CD4-positive, alpha-beta T cell (primary cell): Measurements from ENCODE around the gene GDPD5. TPM values are rescaled to one million over a fixed set of nuclear protein-coding genes. Genes with fewer than 3 reads are reported as not detected.

Experiments used
- ATAC-seq: fragments of 200-7000 bp; cut with Tn5 transposase; one replicate; pipeline ENCODE4 v1.10.0; 2022; ENCODE audit warnings: mild to moderate bottlenecking; ENCODE audit not compliant: poor library complexity
- CTCF ChIA-PET: fragments of 350-600 bp; sonication (Branson Sonifier 250); formaldehyde crosslinking; loops from one replicate; lab custom pipeline; 2021; ENCODE audit warnings: antibody characterized with exemption, inconsistent platforms; lab: Charles Lee
- POLR2A ChIA-PET: fragments of 350-600 bp; sonication (Branson Sonifier 250); formaldehyde crosslinking; loops from one replicate; lab custom pipeline; 2021; ENCODE audit warnings: antibody characterized with exemption, inconsistent platforms; lab: Charles Lee
- DNase-seq, 14 experiments: peaks; one replicate each; pipeline ENCODE4 v3.0.0-alpha.2; 2013 to 2020; ENCODE audit warnings: mixed read lengths in 2 of 14
- H3K27ac ChIP-seq, 2 donors: one replicate each; pipeline versions ENCODE4 v1.5.1 to v1.7.0; 2013; ENCODE audit warnings: low read length in 2 of 2, low read depth in 1 of 2, mild to moderate bottlenecking in 1 of 2
- H3K27me3 ChIP-seq, 2 experiments: 1 replicate in 1 of 2; 2 replicates in 1 of 2; pipeline versions ENCODE4 v1.6.1 to v1.7.0; 2013; ENCODE audit warnings: low read length in 2 of 2, control low read depth in 1 of 2, mild to moderate bottlenecking in 1 of 2, moderate library complexity in 1 of 2; ENCODE audit not compliant: insufficient read depth in 2 of 2, control insufficient read depth in 1 of 2
- H3K36me3 ChIP-seq: one replicate; pipeline ENCODE4 v1.6.1; 2013; ENCODE audit warnings: low read length, control low read depth; ENCODE audit not compliant: insufficient read depth
- H3K4me1 ChIP-seq: one replicate; pipeline ENCODE4 v1.6.1; 2013; ENCODE audit warnings: low read length, control low read depth; ENCODE audit not compliant: insufficient read depth
- H3K4me3 ChIP-seq: one replicate; pipeline ENCODE4 v1.5.1; 2013; ENCODE audit warnings: mild to moderate bottlenecking, low read length, moderate library complexity
- H3K9me3 ChIP-seq, 2 experiments: 1 replicate in 1 of 2; 2 replicates in 1 of 2; pipeline versions ENCODE4 v1.6.1 to v1.7.0; 2013; ENCODE audit warnings: low read length in 2 of 2, mild to moderate bottlenecking in 2 of 2, control low read depth in 1 of 2, moderate library complexity in 1 of 2; ENCODE audit not compliant: control insufficient read depth in 1 of 2, insufficient read depth in 1 of 2
- H3K27ac Mint-ChIP-seq: one replicate; pipeline ENCODE4 v1.8.0; 2020; ENCODE audit warnings: mixed read lengths
- H3K27me3 Mint-ChIP-seq: one replicate; pipeline ENCODE4 v1.8.0; 2021; ENCODE audit warnings: mixed read lengths
- H3K36me3 Mint-ChIP-seq: one replicate; pipeline ENCODE4 v1.8.0; 2021; ENCODE audit warnings: low read depth, mixed read lengths
- H3K4me1 Mint-ChIP-seq: one replicate; pipeline ENCODE4 v1.8.0; 2021; ENCODE audit warnings: low read depth, mixed read lengths
- H3K4me3 Mint-ChIP-seq: one replicate; pipeline ENCODE4 v1.8.0; 2020; ENCODE audit warnings: mild to moderate bottlenecking, mixed read lengths
- H3K9me3 Mint-ChIP-seq: one replicate; pipeline ENCODE4 v1.8.0; 2020; ENCODE audit warnings: mixed read lengths
- intact Hi-C, 2 experiments: fragments of 100-400 bp; cut with DNase I in 1 of 2; cut with micrococcal nuclease in 1 of 2; formaldehyde crosslinking; loops; one replicate each; pipeline versions ENCODE4 v1.15.1 to v1.9.0; 2023 to 2025; cut with DNase I, micrococcal nuclease
- total RNA-seq, 174 experiments: library from RNA in 2 of 174; stranded (reverse) in 2 of 174; gene quantifications; one replicate each; pipeline ENCODE4 v1.2.3 and lab custom pipeline; 2021 to 2026
- TF ChIP-seq, protein P1 (sequence below): fragments of 200-600 bp; IDR thresholded peaks from one replicate; pipeline ENCODE4 v1.8.0; 2022; ENCODE audit warnings: antibody characterized with exemption, mild to moderate bottlenecking

The GDPD5 gene
- total RNA-seq, 2 experiments from 2014 or later: 91.6 to 101 TPM

DNA sequence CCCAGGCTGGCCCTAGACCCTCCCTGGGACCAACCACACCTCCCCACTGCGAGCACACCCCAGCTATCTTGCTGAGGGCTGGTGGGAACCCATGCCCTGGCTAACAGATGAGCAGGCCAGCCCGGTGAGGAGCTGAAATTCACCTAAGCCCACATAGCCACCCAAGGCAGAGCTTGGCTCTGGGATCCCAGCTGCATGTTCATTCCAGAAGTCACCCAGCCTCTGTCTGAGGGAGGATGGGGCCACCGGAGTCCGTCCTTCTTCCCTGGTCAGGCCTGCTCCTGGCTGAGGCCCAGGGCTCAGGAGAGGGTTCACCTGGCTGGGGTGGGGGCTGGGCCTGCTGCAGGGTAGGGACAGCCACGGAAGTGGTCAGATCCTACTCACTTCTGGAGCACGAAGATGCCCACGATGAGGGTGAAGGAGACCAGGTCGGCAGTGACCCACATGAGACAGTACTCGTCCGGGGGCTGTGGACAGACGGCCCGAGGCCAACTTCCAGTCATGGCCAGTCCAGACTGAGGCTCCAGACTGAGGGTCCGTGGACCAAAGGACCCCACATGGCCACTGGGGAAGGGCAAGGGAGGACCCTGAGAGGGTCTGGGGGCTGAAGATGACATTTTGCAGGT, 86.1 kb downstream of the GDPD5 start:
- peaks cover 3% of the 10 kb centered on the region for H3K27me3 Mint-ChIP-seq
- H3K9me3 Mint-ChIP-seq: no peaks in the 10 kb centered on the region
- H3K4me1 Mint-ChIP-seq: no peaks in the 10 kb centered on the region
- H3K36me3 Mint-ChIP-seq: peaks cover 5% of the 10 kb centered on the region
- Histone ChIP-seq H3K36me3 (peaks cover 5% of the 10 kb centered on the region), H3K27ac (no peak overlapping the region), H3K27me3 (no peaks in the 10 kb centered on the region), H3K4me1 (no peaks in the 10 kb centered on the region), H3K9me3 (no peaks in the 10 kb centered on the region), H3K4me3 (no peak overlapping the region)
- ChIA-PET CTCF (no interaction called here), POLR2A (no interaction called here)
- H3K4me3 Mint-ChIP-seq: no peak overlapping the region
- TF ChIP-seq, protein P1, sequence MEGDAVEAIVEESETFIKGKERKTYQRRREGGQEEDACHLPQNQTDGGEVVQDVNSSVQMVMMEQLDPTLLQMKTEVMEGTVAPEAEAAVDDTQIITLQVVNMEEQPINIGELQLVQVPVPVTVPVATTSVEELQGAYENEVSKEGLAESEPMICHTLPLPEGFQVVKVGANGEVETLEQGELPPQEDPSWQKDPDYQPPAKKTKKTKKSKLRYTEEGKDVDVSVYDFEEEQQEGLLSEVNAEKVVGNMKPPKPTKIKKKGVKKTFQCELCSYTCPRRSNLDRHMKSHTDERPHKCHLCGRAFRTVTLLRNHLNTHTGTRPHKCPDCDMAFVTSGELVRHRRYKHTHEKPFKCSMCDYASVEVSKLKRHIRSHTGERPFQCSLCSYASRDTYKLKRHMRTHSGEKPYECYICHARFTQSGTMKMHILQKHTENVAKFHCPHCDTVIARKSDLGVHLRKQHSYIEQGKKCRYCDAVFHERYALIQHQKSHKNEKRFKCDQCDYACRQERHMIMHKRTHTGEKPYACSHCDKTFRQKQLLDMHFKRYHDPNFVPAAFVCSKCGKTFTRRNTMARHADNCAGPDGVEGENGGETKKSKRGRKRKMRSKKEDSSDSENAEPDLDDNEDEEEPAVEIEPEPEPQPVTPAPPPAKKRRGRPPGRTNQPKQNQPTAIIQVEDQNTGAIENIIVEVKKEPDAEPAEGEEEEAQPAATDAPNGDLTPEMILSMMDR: no peak
- intact Hi-C loops: no loop called here
- ATAC-seq: no peak
- H3K27ac Mint-ChIP-seq: no peak overlapping the region
- no peak for DNase-seq

DNA sequence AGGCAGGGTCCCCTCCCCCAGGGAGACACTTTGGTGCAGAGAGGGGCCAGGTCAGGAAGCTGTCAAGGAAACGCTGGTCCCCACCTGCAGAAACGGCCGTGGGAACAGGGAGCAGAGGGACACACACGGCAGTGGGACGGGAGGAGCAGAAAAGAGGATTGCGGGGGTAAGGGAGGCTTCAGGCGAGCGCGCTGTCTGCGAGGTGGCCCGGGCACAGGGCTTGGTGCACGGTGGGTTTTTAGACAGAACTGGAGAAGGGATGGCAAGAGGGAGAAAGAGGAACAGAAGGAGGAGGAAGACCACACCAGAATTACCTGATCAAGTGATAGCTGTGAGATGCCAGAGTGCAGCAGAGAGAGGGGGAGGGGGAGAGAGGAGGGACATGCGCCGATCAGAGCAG, 86.7 kb downstream of the GDPD5 start:
- H3K27ac ChIP-seq: no peak overlapping the region

DNA sequence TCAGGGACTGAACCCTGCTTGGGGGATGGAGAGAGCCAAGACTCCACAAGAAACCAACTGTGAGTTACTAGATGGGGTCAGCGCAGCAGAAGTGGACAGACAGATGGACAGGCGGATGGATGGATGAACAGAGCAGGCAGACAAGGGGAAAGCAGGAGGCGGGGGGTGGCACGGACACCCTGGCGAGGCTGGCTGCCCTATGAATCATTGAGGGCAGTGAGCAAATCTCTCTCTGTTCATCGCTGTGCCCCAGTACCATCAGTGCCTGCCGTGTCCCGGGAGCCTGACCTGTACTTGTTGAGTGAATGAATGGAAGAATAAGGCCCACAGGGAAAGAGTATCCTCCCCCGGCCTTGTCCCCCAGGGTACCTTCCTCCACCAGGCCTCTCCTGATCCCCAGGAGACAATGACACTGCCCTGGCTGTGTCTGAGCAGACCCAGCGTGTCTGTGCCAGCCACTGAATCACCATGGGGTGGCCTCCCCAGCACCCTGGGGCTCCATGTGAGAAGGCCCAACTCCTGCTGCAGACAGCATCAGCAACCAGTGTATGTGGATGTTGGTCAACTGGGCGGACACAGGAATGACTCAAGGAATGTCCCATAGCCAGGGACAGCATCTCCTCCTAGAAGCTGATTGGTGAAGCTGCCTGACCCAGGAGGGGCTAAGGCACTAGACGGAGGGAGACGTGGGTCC, 87.6 kb downstream of the GDPD5 start:
- intact Hi-C loops: no loop called here
- H3K27ac ChIP-seq: no peak overlapping the region
- H3K36me3 ChIP-seq: peaks cover 5% of the 10 kb centered on the region
- Mint-ChIP-seq H3K27ac (no peak overlapping the region), H3K36me3 (peaks cover 5% of the 10 kb centered on the region), H3K4me3 (no peak overlapping the region), H3K4me1 (no peaks in the 10 kb centered on the region), H3K9me3 (no peaks in the 10 kb centered on the region), H3K27me3 (peaks cover 9% of the 10 kb centered on the region)
- ChIA-PET CTCF (no interaction called here), POLR2A (no interaction called here)
- H3K4me1 ChIP-seq: no peaks in the 10 kb centered on the region
- H3K4me3 ChIP-seq: no peak overlapping the region
- H3K9me3 ChIP-seq: no peaks in the 10 kb centered on the region
- H3K27me3 ChIP-seq: peaks cover 2 to 4% of the 10 kb centered on the region in 2 experiments
- ATAC-seq: no peak
- TF ChIP-seq, protein P1: no peak
- DNase-seq: no peak

More for the DNA sequence above, 86.7 kb downstream of the GDPD5 start:
- Mint-ChIP-seq H3K27ac (no peak overlapping the region), H3K36me3 (peaks cover 5% of the 10 kb centered on the region), H3K4me1 (no peaks in the 10 kb centered on the region), H3K27me3 (peaks cover 3% of the 10 kb centered on the region), H3K4me3 (no peak overlapping the region), H3K9me3 (no peaks in the 10 kb centered on the region)
- TF ChIP-seq, protein P1: no peak
- Histone ChIP-seq H3K9me3 (no peaks in the 10 kb centered on the region), H3K4me1 (no peaks in the 10 kb centered on the region), H3K36me3 (peaks cover 5% of the 10 kb centered on the region), H3K27me3 (no peaks in the 10 kb centered on the region), H3K4me3 (no peak overlapping the region)
- ChIA-PET POLR2A (no interaction called here), CTCF (no interaction called here)
- ATAC-seq: no peak
- intact Hi-C loops: no loop called here
- DNase-seq: no peak
